ENCODE data around the gene ADISSP. TPM values are rescaled to one million over a fixed set of nuclear protein-coding genes. Genes with fewer than 3 reads are reported as not detected.

ADISSP gene
- total and polyA plus RNA-seq, 2 of the 13 experiments (the other 11 are each of a cell fraction or from before 2014, with no cell fraction given), result 38.3 to 90.6 TPM

- TF ChIP-seq ZBTB40 (IDR thresholded peaks at IDR 0.05) (no peak), ZBTB40 (CRISPR knock-in tag; IDR thresholded peaks at IDR 0.05) (peak; percentile 86), ZNF101 (CRISPR knock-in tag; IDR thresholded peaks at IDR 0.05; ENCODE audit: borderline replicate concordance, low read depth) (0 out of 2 replicates have a peak, but pooled peaks have one; percentile 58), HCFC1 (IDR thresholded peaks at IDR 0.05; ENCODE audit: low read depth, low read length) (peak; percentile 49; the same call in 1 of the 2 replicates), CBX2 (IDR thresholded peaks at IDR 0.05; ENCODE audit: low read depth, low read length) (no peak), CBX2 (CRISPR knock-in tag; IDR thresholded peaks at IDR 0.05; ENCODE audit: low read depth) (no peak; the same call in 1 of the 2 replicates), ZNF550 (CRISPR knock-in tag; IDR thresholded peaks at IDR 0.05; ENCODE audit: borderline replicate concordance) (peak; percentile 86), MYNN (CRISPR knock-in tag; IDR thresholded peaks at IDR 0.05; ENCODE audit: low read depth) (no peak), HES4 (CRISPR knock-in tag; IDR thresholded peaks at IDR 0.05; ENCODE audit: borderline replicate concordance) (peak; percentile 92; the same call in 1 of the 2 replicates), ZNF710 (CRISPR knock-in tag; IDR thresholded peaks at IDR 0.05; ENCODE audit: borderline replicate concordance) (peak; percentile 73), ZNF784 (CRISPR knock-in tag; IDR thresholded peaks at IDR 0.05; ENCODE audit: borderline replicate concordance) (peak; percentile 94), ZNF670 (CRISPR knock-in tag; IDR thresholded peaks at IDR 0.05; ENCODE audit: borderline replicate concordance) (peak; percentile 80; the same call in 1 of the 2 replicates), ZBTB8A (CRISPR knock-in tag; IDR thresholded peaks at IDR 0.05; ENCODE audit: borderline replicate concordance, low read depth) (peak; percentile 25; the same call in 1 of the 2 replicates), TARDBP (CRISPR knock-in tag; IDR thresholded peaks at IDR 0.05) (peak; percentile 75; the same call in 1 of the 2 replicates), ZNF891 (CRISPR knock-in tag; IDR thresholded peaks at IDR 0.05) (peak; percentile 89), NFKB2 (CRISPR knock-in tag; IDR thresholded peaks at IDR 0.05; ENCODE audit: borderline replicate concordance) (peak; percentile 87)
These were observed at the start of gene ADISSP (continued) for GRCh38 chr20:3767427-3768341.

Measured in HepG2 (cell line).